Measurements from ENCODE around the gene RETREG1. TPM values are rescaled to one million over a fixed set of nuclear protein-coding genes. Genes with fewer than 3 reads are reported as not detected.
"Not testable (repeated sequence)": the region's sequence is repeated elsewhere in the genome, so short reads cannot be mapped to it uniquely, and the experiment has no call there.

RETREG1 gene
- total and polyA plus RNA-seq, 2 donors = 4.7 to 13.4 TPM

- Histone ChIP-seq H3K4me3 (ENCODE audit: low read depth, low read length) (no peak overlapping the region), H3K4me1 (ENCODE audit: insufficient read depth) (no peaks in the 10 kb centered on the region), H3K36me3 (ENCODE audit: insufficient read depth) (no peaks in the 10 kb centered on the region), H3K27ac (ENCODE audit: low read depth) (no peak overlapping the region)
- 64% methylated on average over 5 of the region's 5 CpGs for WGBS
- no peak for DNase-seq (ENCODE audit: extremely low spot score)
These were observed 67.1 kb downstream of the RETREG1 start for GRCh38 chr5:16549491-16550206.

- no peak for DNase-seq (ENCODE audit: extremely low spot score)
- Histone ChIP-seq H3K4me3 (ENCODE audit: low read depth, low read length) (no peak overlapping the region), H3K36me3 (ENCODE audit: insufficient read depth) (no peaks in the 10 kb centered on the region), H3K4me1 (ENCODE audit: insufficient read depth) (no peaks in the 10 kb centered on the region), H3K27ac (ENCODE audit: low read depth) (no peak overlapping the region)
- WGBS = 95% methylated on average over 3 of the region's 3 CpGs
These were observed 68.0 kb downstream of the RETREG1 start for GRCh38 chr5:16548812-16549211.

GRCh38 chr5:16548115-16548514 is 68.7 kb downstream of the RETREG1 start:
- DNase-seq (ENCODE audit: extremely low spot score) = no peak
- Histone ChIP-seq H3K36me3 (ENCODE audit: insufficient read depth) (no peaks in the 10 kb centered on the region), H3K27ac (ENCODE audit: low read depth) (no peak overlapping the region), H3K4me1 (ENCODE audit: insufficient read depth) (no peaks in the 10 kb centered on the region), H3K4me3 (ENCODE audit: low read depth, low read length) (no peak overlapping the region)
- WGBS = 94% methylated on average over 2 of the region's 2 CpGs

- no peaks in the 10 kb centered on the region for H3K4me1 ChIP-seq (ENCODE audit: insufficient read depth)
- WGBS = 79% methylated on average over 8 of the region's 8 CpGs
- H3K4me3 ChIP-seq (ENCODE audit: low read depth, low read length) = no peak overlapping the region
- no peaks in the 10 kb centered on the region for H3K36me3 ChIP-seq (ENCODE audit: insufficient read depth)
- H3K27ac ChIP-seq (ENCODE audit: low read depth) = no peak overlapping the region
- no peak for DNase-seq (ENCODE audit: extremely low spot score)
These were observed 69.5 kb downstream of the RETREG1 start for GRCh38 chr5:16547200-16547842.

GRCh38 chr5:16546732-16547131 is 70.1 kb downstream of the RETREG1 start:
- DNase-seq (ENCODE audit: extremely low spot score) = no peak
- Histone ChIP-seq H3K27ac (ENCODE audit: low read depth) (no peak overlapping the region), H3K4me1 (ENCODE audit: insufficient read depth) (peaks cover 1% of the 10 kb centered on the region), H3K36me3 (ENCODE audit: insufficient read depth) (no peaks in the 10 kb centered on the region), H3K4me3 (ENCODE audit: low read depth, low read length) (no peak overlapping the region)
- 78% methylated on average over 4 of the region's 4 CpGs for WGBS

- 86% methylated on average over 4 of the region's 4 CpGs for WGBS
- Histone ChIP-seq H3K4me1 (ENCODE audit: insufficient read depth) (peaks cover 1% of the 10 kb centered on the region), H3K4me3 (ENCODE audit: low read depth, low read length) (no peak overlapping the region), H3K36me3 (ENCODE audit: insufficient read depth) (no peaks in the 10 kb centered on the region), H3K27ac (ENCODE audit: low read depth) (no peak overlapping the region)
- no peak for DNase-seq (ENCODE audit: extremely low spot score)
These were observed 72.0 kb downstream of the RETREG1 start for GRCh38 chr5:16544607-16545374.

GRCh38 chr5:16543206-16543605 is 73.6 kb downstream of the RETREG1 start:
- 91% methylated on average over 7 of the region's 7 CpGs for WGBS
- H3K4me3 ChIP-seq (ENCODE audit: low read depth, low read length); H3K36me3 ChIP-seq (ENCODE audit: insufficient read depth); DNase-seq (ENCODE audit: extremely low spot score); H3K4me1 ChIP-seq (ENCODE audit: insufficient read depth); H3K27ac ChIP-seq (ENCODE audit: low read depth): not testable (repeated sequence)

GRCh38 chr5:16542236-16542635 is 74.6 kb downstream of the RETREG1 start:
- no peak for DNase-seq (ENCODE audit: extremely low spot score)
- Histone ChIP-seq H3K27ac (ENCODE audit: low read depth) (no peak overlapping the region), H3K36me3 (ENCODE audit: insufficient read depth) (no peaks in the 10 kb centered on the region), H3K4me1 (ENCODE audit: insufficient read depth) (peaks cover 1% of the 10 kb centered on the region), H3K4me3 (ENCODE audit: low read depth, low read length) (no peak overlapping the region)
- WGBS = 72% methylated on average over 6 of the region's 6 CpGs

GRCh38 chr5:16541592-16541991 is 75.2 kb downstream of the RETREG1 start:
- DNase-seq (ENCODE audit: extremely low spot score); H3K4me3 ChIP-seq (ENCODE audit: low read depth, low read length); H3K36me3 ChIP-seq (ENCODE audit: insufficient read depth); H3K4me1 ChIP-seq (ENCODE audit: insufficient read depth); H3K27ac ChIP-seq (ENCODE audit: low read depth): not testable (repeated sequence)

- Histone ChIP-seq H3K4me3 (ENCODE audit: low read depth, low read length) (no peak overlapping the region), H3K36me3 (ENCODE audit: insufficient read depth) (no peaks in the 10 kb centered on the region), H3K27ac (ENCODE audit: low read depth) (no peak overlapping the region), H3K4me1 (ENCODE audit: insufficient read depth) (peaks cover 1% of the 10 kb centered on the region)
- WGBS = 85% methylated on average over 3 of the region's 3 CpGs
- DNase-seq (ENCODE audit: extremely low spot score) = no peak
These were observed 76.4 kb downstream of the RETREG1 start for GRCh38 chr5:16540421-16540820.

- Histone ChIP-seq H3K27ac (ENCODE audit: low read depth) (peak overlapping the region; percentile 77), H3K36me3 (ENCODE audit: insufficient read depth) (no peaks in the 10 kb centered on the region), H3K4me3 (ENCODE audit: low read depth, low read length) (no peak overlapping the region), H3K4me1 (ENCODE audit: insufficient read depth) (peaks cover 1% of the 10 kb centered on the region)
- WGBS = 28% methylated on average over 12 of the region's 12 CpGs
- DNase-seq (ENCODE audit: extremely low spot score) = no peak
These were observed 77.6 kb downstream of the RETREG1 start for GRCh38 chr5:16539169-16539666.

- Histone ChIP-seq H3K36me3 (ENCODE audit: insufficient read depth) (no peaks in the 10 kb centered on the region), H3K4me1 (ENCODE audit: insufficient read depth) (peaks cover 1% of the 10 kb centered on the region), H3K4me3 (ENCODE audit: low read depth, low read length) (no peak overlapping the region), H3K27ac (ENCODE audit: low read depth) (no peak overlapping the region)
- 75% methylated on average over 8 of the region's 8 CpGs for WGBS
- DNase-seq (ENCODE audit: extremely low spot score) = no peak
These were observed 78.8 kb downstream of the RETREG1 start for GRCh38 chr5:16538006-16538405.

GRCh38 chr5:16536818-16537217 is 80.0 kb downstream of the RETREG1 start:
- 86% methylated on average over 4 of the region's 4 CpGs for WGBS
- Histone ChIP-seq H3K27ac (ENCODE audit: low read depth) (no peak overlapping the region), H3K4me3 (ENCODE audit: low read depth, low read length) (no peak overlapping the region), H3K36me3 (ENCODE audit: insufficient read depth) (no peaks in the 10 kb centered on the region), H3K4me1 (ENCODE audit: insufficient read depth) (no peaks in the 10 kb centered on the region)
- no peak for DNase-seq (ENCODE audit: extremely low spot score)

- Histone ChIP-seq H3K4me3 (ENCODE audit: low read depth, low read length) (no peak overlapping the region), H3K27ac (ENCODE audit: low read depth) (no peak overlapping the region), H3K4me1 (ENCODE audit: insufficient read depth) (no peaks in the 10 kb centered on the region), H3K36me3 (ENCODE audit: insufficient read depth) (no peaks in the 10 kb centered on the region)
- 80% methylated on average over 6 of the region's 6 CpGs for WGBS
- DNase-seq (ENCODE audit: extremely low spot score) = no peak
These were observed 80.6 kb downstream of the RETREG1 start for GRCh38 chr5:16536246-16536645.
